Tongue (tissue), 2 donors: ENCODE results near the gene TAF1C. TPM values are rescaled to one million over a fixed set of nuclear protein-coding genes. Genes with fewer than 3 reads are reported as not detected.
A peak's percentile ranks its signal among the peaks of the same experiment; 100 is the strongest.

Experiments
- DNase-seq: peaks from one replicate; pipeline ENCODE4 v3.0.0-alpha.2; 2015
- total RNA-seq: library from RNA; depleted of rRNA; stranded (reverse); fragments of >200 nt; gene quantifications from one replicate; pipeline ENCODE4 v1.2.3, GENCODE V29; 2014

TAF1C gene
- total RNA-seq, 1 donor from 2014 or later = 39.4 TPM

DNA sequence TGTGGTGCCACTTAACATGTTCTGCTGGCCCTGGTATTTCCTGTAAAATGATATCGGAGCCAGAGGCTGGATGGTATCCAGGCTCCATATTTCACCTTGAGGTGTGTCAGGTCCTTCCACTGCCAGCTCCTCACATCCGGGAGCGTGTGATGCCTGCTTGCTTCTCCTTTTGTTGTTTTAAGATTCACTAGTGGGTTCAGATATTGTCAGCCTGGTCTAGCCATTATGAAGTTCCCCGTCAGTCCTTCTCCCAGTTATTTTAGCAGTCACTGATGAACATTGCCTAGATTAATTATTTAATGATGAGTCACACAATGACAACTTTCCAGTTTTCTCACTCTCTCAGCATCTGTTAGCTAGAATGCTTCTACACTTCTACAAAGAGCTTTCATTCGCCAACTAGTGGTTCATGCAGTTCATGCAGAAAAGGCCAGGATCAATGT is 30.5 kb downstream of the TAF1C start:
- DNase-seq = no peak

DNA sequence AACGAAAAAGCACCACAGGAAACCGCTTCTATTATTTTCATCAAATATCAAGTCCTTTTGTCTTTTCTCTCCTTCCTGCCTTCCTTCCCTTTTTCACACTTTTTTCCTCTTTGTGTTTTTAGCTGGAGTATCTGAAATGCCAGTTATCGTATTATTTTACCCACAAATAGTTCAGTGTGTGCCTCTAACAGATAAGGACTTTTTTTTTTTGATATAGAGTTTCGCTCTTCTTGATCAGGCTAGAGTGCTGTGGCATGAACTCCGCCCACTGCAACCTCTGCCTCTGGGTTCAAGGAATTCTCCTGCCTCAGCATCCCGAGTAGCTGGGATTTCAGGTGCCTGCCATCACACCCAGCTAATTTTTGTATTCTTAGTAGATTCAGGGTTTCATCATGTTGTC is 31.1 kb downstream of the TAF1C start:
- DNase-seq = no peak

- no peak for DNase-seq
These were observed 31.6 kb downstream of the TAF1C start for GRCh38 chr16:84155226-84155625.

DNA sequence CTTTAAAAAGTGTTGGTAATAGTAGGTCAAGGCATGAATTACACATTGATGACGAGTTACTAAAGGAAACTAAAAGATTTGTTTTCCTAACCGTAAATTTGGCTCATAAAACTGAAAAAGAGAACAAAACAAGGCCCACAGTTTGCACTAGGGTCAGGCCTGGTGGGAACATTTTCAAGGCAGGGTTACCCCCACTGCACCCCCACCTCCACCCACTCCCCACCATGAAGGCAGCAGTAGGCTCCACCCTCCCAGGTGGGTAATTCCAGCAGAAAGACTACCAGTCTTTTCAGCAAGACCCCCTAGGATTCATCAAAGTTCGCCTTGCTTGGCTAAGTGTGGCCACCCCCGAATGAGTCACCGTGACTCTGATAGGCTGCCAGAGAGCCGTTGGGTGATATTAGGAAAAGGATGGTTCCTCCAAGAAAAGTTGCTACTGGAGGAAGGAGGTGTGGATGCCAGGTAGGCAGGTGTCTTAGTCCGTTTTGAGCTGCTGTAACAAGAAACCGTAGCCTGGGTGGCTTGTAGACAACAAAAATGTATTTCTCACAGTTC is 33.1 kb downstream of the TAF1C start:
- DNase-seq = no peak

DNA sequence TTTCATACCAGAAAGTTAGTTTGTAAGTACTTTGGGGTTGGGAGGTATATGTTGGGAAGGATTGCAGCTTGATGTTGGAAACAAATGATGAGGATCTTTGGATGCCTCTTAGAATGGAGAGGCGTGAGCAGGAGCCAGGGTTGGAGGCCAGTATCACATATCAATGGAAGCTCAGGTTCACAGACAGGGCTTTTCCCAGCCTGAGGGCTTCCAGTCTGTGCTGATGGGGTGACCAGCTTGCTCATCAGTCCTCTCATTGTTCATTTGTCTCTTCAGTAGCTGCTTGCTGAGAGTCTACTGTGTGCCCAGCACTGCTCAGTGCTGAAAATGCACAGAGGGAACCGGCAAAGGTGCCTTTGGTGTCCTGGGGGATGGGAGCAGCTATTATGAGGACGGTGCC is 35.9 kb downstream of the TAF1C start:
- DNase-seq = no peak

DNA sequence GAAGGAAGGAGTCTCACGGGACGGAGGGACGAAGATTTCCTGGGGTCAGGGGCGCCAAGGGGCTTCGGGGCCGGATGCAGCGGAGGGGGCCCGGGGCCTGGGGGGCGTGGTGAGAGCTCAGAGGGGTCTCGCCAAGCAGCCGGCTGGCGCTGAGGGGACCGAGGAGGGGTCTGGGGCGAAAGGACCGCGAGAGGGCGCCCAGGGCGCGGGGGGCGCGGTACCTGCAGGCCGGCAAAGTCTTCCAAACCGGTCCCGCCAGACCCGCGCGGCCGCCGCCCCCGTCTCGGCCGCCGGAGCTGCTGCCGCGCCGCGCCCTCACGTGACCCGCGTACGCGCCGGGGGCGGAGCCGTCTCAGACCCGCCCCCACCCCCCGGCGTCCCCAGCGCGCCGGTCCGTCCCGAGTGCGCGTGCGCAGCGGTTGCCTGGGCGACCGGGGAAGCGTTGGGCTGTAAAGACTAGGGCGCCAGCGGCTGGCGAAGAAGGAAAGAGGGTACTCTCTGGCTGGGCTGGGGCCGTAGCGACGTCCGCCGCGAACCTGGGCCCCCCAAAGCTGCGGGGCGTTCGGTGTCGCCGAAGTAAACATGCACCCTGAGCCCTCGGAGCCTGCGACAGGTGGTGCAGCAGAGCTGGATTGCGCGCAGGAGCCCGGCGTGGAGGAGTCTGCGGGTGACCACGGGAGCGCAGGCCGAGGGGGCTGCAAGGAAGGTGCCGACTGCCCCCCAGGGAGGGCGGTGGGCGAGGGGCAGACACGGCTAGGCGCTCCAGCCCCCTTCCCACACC is 41.8 kb downstream of the TAF1C start, which contains the start of the genes DNAAF1 and HSDL1:
Gene DNAAF1 (plus strand): TSS at position 450 of the 781 bp plus-strand sequence. CDS start 133 bp downstream, at position 583.
Gene HSDL1 (minus strand): TSS at position 319 of the 781 bp plus-strand sequence. CDS start 13,856 bp downstream, outside the sequence.
- DNase-seq = peak; percentile 96

DNA sequence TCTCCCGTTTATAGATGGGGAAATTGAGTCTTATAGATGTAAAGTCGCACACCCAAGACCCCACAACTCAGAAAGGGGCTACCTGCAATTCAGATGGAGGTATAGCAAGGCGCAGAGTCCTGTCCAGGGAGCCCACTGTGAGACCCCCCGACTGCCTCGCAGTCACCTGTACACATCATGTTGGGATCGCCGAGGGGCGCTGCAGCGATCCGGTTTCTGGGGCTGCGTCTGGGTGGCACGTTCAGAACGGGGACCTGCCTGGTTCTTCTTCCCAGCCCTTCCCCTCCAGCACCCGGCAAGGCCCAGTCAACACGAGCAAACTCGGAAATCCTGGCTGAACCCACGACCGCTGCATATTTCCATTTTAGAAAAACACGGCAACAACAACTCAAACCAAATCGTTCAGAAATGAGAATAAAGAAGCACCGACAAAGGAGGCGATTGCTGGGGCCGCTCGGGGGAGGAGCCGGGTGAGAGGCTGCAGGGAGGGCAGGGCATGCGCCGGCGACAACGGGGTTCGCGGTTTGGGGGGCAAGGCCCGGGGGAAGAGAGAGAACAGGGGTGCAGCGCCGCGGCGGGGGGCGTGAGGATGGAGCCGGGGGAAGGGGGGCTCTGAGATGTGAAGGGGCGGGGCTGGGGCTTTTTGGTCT is 42.5 kb downstream of the TAF1C start:
- peak; percentile 50 for DNase-seq

GRCh38 chr16:84143784-84144199 is 43.1 kb downstream of the TAF1C start:
- no peak for DNase-seq

GRCh38 chr16:84143081-84143480 is 43.8 kb downstream of the TAF1C start:
- DNase-seq = no peak

GRCh38 chr16:84141143-84141670 is 45.6 kb downstream of the TAF1C start:
- no peak for DNase-seq

GRCh38 chr16:84139628-84140258 is 47.1 kb downstream of the TAF1C start:
- DNase-seq = no peak

DNA sequence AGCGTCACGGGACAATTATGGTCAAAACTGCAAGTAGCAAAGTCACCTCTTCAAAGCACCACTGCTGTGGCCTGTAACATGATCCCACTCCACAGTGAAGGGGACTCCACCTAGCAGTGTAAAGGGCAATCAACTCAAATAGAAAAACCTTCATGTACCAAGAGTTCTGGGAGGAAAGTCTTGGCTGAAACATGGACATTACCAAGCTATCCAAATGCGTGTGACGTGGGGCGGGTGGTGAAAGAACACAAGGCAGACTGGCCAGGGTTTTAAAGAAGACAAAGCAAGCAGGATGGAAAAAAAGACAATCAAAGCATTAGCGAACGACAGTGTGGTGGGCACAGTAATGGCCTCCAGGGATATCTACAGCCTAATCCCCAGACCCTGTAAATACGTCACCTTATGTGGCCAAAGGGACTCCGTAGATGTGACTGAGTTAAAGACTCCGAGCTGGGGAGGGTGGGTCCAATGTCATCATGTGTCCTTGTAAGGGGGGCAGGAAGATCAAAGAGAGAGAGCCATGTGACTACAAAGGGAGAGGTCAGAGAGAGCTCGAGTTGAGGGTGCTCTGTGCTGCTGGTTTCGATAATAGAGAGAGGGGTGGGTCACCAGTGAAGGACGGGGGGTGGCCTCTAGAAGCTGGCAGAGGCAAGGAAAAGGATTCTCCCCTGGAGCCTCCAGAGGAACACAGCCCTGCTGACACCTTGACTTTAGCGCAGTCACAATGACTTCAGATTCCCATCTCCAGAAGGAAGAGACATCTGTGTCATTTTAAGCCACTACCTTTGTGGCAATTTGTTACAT is 47.8 kb downstream of the TAF1C start:
- peak; percentile 37 for DNase-seq

- no peak for DNase-seq
These were observed 48.4 kb downstream of the TAF1C start for GRCh38 chr16:84138500-84138823.

- no peak for DNase-seq
These were observed 49.0 kb downstream of the TAF1C start for GRCh38 chr16:84137769-84138357.

DNA sequence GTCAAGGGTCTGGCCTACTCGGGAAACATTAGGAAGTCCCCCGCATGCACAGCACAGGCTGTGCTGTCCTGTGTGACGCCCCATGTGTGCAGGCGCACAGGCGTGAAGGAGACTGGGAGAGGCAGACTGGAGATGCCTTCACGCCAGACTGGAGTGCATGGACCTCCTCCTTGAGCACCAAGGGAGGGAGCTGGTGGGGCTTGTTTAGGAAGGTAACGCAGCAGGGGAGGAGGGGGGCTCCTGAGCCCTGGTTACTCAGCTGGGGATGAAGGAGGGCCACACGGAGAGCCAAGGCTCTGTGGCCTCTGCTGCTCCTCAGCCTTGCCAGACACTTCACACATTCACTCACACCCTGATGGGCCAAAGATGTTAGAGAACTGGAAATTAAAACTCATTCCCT is 49.6 kb downstream of the TAF1C start:
- no peak for DNase-seq

GRCh38 chr16:84136331-84137125 is 50.3 kb downstream of the TAF1C start:
- DNase-seq = no peak

GRCh38 chr16:84132527-84133285 is 54.2 kb downstream of the TAF1C start:
- no peak for DNase-seq

DNA sequence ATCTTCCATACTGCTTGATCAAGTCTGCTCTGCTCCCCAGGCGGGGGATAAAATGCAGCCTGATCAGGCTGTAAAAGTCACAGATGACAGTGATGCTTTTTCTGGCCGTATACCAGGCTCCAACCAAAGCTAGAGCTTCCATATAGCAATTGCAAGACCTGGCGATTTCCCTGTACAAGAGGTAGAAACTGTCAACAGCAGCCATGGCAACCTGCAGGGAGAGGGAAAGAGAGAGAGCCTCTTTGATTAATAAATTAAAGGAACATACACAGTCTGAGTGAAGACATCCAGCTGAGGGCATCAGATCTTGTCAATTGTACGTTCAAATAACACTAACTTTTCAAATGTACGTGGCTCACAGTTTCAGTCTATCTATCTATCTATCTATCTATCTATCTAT is 55.7 kb downstream of the TAF1C start:
- DNase-seq = no peak
